Upper lobe of left lung (tissue), 4 donors: ENCODE measurements around the gene FGF12.

ENCODE experiments used
- CTCF ChIP-seq, 6 experiments: fragments of 450-650 bp in 4 of 6; fragments of 200-600 bp in 2 of 6; sonication (generic) in 2 of 6; IDR thresholded peaks; one replicate each; pipeline ENCODE4 v1.5.1; 2016 to 2019; ENCODE audit warnings: antibody characterized with exemption in 6 of 6
- EP300 ChIP-seq, 4 donors: sonication (generic); formaldehyde crosslinking; IDR thresholded peaks; one replicate each; pipeline ENCODE4 v1.5.1; 2017; ENCODE audit warnings: antibody characterized with exemption in 4 of 4, control low read depth in 2 of 4
- POLR2A ChIP-seq, 4 donors: fragments of 450-650 bp; IDR thresholded peaks; one replicate each; pipeline ENCODE4 v1.5.1; 2016 to 2017; ENCODE audit warnings: antibody characterized with exemption in 4 of 4, mild to moderate bottlenecking in 2 of 4

GRCh38 chr3:192570315-192570714 lies 157.0 kb downstream of the FGF12 start:
- TF ChIP-seq CTCF (IDR thresholded peaks at IDR 0.05): no peak
- no peak for TF ChIP-seq POLR2A (IDR thresholded peaks at IDR 0.05)
- no peak for TF ChIP-seq EP300 (IDR thresholded peaks at IDR 0.05)
